ENCODE results near the gene PRTG.
"Not testable (repeated sequence)": the region's sequence is repeated elsewhere in the genome, so short reads cannot be mapped to it uniquely, and the experiment has no call there.

The PRTG gene

DNA sequence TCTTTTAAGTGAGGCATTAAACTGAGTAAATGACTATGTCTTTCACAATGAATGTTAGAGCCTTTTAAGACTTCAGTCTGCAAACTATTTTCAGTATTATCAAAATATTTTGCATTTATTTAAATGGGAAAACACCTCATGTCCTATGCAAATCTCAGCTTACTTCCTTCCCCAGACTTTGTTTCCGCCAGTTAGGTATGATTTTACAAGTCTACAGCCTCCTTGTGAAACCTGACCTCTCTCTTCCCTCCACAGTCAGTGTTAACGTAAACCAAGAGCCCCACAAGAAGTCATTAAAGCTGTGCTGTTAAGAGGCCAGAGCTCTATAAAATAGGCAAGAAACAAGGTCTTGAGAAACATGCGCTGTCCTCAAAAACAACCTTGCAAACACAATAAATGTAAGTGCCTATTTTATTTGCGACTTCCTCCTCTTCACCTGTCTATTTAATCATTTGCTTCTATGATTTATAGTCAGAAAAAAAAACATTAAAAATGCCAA lies 48.3 kb downstream of the PRTG start:
- DNase-seq: no peak

DNA sequence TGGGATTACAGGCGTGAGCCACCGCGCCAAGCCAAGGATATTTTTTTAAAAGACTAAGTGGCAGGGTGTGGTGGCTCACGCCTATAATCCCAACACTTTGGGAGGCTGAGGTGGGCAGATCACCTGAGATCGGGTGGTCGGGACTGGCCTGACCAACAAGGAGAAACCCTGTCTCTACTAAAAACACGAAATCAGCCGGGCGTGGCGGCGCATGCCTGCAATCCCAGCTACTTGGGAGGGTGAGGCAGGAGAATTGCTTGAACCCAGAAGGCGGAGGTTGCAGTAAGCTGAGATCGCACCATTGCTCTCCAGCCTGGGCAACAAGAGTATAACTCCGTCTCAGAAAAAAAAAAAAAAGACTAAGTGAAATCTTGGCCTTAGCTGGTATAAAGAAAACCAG lies 49.8 kb downstream of the PRTG start:
- DNase-seq: not testable (repeated sequence)

DNA sequence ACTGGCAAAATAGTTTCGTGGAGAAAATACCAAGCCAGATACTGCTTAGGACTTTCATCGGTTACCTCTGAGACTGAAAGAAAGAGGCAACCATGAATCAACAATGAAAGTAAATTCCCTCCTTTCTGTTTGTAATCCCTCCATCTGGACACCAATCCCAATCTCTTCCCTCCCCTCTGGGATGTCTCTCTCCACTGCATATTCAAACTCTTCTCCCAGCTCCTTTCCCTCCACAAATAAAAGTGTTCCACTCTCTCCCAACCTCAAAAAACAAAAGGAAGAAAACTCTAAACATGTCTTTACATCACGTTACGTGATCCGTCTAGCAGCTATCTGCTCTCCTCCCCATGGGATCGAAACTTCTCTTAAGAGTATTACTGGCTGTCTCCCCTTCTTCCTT lies 55.2 kb downstream of the PRTG start:
- DNase-seq: no peak

DNA sequence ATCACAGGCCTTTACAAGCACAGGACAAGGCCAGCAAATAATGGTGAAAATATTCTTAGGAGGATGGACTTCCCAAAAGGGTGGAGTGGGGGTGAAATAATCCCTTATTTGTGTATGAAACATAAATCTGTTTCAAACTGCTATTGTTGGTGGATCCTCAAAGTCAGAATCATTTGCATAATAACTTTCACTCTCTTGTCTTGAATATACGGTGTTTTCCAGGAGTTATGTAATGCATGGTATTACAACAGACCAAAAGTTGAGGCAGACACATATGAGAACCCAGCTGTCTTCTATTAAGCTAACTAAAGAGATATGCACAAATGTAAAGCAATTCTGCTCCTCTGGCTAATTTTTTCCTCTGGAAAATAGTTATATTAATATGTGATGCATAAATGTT lies 57.7 kb downstream of the PRTG start:
- no peak for DNase-seq

DNA sequence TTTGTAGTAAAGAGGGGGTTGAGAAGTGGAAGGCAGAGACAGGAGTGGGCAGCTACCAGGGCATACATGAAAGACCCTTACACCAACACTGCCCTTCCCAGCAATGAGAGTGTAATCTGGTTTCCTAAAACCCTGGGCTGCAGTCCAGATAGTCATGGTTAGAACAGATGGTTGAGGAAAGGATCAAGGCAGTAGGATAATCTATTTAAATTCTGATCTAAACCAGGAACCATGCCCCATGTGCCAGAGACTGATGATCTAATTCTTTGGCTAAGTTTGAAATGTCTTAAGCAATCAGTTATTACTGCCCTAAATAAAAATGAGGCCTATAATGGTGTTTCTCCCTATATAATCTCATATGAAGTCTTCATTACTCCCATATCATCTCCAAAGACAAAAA lies 59.6 kb downstream of the PRTG start:
- no peak for DNase-seq

DNA sequence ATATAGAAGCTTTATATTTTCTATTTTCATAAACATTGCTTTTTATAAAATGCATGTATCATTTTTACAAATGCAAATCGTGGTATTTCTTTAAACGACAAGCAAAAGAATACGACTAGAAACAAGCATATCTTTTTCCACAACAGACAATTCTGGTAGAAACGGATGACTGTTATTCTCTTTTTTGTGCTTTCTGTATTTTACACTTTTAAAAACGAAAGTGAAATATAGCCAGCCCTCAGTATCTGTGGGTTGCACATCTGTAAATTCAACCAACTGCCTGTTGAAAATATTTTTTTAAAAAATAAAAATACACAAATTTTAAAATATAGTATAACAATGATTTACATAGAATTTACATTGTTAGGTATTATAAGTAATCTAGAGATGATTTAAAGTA lies 61.3 kb downstream of the PRTG start:
- no peak for DNase-seq

DNA sequence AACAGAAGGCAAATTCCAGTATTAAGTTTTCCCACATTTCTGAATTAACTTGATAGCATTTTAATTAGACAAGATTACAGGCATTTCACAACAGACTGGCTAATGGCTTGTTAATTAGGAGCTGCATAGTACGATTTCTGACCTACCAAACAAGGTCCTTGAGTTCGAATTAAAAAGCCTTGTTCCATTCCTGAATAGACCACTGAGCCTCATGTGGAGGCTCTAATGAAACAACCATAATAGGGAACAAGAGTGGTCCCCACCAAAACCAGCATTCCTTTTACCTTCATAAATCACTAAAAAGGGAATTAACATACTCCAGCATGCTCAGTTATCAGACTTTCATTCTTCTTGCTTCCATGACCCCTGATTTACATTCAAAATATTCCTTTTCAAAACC lies 66.4 kb downstream of the PRTG start:
- no peak for DNase-seq

DNA sequence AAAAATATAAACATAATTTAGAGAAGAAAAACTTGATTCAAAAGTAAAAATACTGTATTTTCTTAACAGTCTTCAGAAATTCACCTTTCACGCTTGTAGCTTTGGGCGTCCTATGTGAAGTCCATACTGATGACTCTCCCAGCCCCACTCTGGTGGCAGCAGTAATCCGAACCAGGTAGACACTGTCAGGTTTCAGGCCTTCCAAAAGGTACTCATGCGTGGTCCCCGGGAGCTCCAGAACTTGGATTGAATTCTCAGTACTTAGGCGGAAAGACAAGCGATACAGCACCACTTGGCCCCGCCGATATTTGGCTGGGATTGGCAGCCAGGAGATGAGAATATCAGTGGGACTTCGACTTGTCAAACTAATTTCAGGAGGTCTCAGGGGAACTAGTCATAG lies 69.7 kb downstream of the PRTG start:
- no peak for DNase-seq

DNA sequence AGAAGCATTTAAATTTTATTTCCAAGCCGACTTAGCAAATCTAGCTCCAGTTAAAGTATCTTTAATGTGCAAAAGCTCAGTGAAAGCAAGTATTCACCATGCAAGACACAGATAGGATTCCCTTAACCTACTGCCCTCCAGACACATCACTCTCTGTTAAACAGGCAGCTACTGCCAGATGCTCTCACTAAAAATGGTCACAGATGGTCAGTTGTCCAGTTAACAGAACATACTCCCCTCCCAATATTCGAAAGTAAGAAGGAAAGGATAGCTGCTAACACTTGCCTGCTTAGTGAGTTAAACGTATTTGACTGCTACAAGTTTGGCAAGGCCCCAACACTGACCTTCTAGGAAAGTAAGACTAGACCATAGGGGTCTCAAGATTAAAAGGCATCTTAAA lies 73.7 kb downstream of the PRTG start:
- no peak for DNase-seq

DNA sequence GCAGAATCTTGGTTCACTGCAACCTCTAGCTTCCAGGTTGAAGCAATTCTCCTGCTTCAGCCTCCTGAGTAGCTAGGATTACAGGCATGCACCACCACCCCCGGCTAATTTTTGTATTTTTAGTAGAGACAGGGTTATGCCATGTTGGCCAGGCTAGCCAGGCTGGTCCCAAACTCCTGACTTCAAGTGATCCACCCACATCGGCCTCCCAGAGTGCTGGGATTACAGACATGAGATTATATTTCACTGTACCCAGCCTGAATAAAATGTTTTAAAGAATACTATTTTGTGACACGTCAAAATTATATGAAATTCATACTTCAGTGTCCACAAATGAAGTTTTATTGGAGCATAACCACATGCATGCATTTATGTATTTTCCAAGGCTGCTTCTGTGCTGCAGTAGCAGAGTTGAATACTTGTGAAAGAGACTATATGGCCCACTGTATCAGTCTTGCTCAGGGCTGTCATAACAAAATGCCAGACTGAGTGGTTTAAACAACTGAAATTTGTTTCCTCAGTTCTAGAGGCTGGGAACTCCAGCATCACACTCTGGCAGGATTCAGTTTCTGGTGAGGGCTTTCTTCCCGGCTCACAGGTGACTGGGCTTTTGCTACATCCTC lies 77.2 kb downstream of the PRTG start:
- no peak for DNase-seq

DNA sequence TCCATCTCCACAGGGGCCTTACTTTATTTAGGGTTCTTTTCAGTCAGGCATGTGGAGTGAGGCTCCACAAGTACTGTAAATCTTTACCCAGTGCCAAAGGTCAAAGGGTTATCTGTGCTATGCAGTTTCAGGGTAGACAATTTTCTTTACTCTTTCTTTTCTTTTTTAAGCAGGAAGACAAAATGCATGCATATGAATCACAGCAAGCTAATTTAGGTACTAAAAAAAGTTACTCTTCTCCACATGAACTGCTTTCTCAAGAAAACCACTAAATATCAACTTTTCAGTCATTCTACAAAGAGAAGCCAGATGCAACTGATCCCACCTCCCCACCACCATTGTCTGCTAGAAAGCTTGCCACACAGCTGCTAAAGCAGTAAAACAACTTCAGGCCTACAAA lies 81.5 kb downstream of the PRTG start:
- no peak for DNase-seq

DNA sequence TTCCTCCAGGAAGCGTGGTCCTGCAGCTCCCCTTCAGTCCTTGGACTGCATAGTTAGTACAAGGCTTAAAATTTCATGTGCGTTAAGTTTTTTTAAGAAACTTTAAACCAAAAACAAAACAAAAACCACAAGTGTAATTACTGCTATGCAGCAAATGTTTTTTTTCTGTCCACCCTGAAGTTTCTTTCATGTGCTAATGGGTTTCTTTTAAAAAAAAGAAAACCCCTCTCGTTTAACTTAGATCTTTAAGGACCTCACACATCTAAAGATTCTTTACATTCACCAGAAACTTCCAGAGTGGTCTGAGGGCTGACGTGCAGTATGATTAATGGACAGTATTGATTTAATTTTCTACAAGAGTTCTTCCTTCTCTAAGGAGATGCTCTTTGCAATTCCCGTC lies 82.8 kb downstream of the PRTG start:
- no peak for DNase-seq

DNA sequence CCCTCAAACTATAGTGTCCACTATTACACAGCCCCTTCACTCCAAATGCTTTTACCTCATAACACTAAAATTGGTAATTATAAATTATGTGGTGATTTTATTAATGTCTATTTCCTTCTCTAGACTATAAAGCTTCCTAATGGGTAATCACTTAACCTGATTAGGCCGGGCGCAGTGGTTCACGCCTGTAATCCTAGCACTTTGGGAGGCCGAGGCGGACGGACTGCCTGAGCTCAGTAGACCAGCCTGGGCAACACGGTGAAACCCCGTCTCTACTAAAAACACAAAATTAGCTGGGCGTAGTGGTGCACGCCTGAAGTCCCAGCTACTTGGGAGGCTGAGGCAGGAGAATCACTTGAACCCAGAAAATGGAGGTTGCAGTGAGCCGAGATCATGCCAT lies 83.5 kb downstream of the PRTG start:
- DNase-seq: no peak

DNA sequence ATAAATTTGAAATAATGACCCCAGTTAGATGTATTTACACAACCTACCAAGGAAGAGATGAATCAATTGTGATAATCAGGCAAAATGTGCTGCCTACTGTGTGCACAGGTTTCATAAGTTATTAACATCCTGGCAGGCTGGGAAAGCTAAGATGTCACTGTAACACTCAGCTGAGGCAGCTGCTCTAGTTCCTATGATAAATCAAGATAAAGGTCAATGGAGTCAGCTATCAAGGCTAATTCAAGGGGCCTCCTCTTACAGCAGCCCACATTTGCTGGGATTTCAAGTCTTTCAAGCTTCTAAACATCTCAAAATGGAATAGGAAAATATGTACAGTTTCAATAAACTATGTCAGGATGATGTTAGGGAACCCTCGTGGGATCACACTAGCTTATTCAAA lies 84.1 kb downstream of the PRTG start:
- no peak for DNase-seq

DNA sequence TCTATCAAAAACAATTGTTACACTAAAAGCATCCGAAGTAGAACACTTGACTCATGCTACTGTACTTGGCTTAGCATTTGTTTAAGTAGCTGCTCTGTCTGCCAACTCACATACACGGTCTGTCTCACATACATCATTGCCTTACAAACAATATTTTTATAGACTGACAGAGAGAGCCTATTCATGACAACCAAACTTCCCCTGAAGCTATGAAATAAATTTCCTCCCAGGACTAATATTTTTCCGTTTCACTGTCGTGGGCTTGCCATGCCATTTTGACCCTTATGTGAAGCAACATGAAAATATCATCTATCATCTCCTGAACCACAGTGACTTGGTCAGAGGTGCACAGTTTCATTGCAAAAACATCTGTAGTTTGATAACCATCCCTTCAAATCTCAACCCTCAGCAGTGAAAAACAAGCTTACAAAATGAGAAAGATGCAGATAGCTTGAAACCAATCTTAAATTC lies 88.4 kb downstream of the PRTG start:
- DNase-seq: no peak

DNA sequence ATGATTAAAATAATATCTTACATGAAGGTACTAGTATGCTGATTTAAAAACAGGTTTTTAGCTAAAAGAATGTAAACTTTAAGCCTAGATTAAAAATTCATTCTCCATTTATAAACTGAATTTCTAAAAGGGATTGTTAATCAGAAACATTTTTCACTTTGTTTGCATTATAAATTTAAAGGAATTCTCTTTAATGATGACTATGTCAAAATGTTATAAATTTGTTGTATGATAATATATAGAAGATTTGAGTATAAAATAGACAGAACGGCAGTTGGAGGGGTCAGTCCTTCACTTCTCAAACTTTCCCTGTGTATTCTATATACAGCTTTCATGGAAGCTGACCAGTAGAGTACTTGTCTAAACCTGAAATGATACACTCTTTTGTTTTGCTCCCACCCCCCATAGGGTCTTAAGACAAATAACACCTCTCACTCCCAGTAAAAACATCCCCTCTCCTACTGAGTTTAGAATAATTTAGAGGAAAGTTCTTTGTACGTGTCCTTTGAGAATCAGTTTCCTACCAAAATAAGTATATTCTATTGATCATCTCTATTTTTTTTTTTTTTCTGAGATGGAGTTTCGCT lies 90.0 kb downstream of the PRTG start:
- no peak for DNase-seq

DNA sequence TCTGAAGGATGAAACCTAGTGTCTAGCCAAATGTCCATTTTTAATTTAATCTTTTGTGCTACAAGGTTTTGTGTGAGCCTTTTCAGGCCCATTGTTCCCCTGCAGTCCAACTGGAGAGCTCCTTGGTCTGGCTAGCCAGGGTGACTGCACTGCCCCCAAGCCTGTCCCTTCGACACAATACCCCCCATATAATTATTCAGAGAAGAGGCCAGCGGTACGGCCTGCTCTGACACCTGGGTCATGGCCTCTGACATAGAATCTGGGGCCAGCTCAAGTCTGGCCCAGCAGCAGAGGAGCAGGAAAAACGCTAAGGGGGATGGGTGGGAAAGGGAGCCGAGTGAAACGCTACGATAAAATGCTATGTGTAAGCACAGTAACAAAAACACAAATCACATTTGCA lies 90.6 kb downstream of the PRTG start:
- no peak for DNase-seq

DNA sequence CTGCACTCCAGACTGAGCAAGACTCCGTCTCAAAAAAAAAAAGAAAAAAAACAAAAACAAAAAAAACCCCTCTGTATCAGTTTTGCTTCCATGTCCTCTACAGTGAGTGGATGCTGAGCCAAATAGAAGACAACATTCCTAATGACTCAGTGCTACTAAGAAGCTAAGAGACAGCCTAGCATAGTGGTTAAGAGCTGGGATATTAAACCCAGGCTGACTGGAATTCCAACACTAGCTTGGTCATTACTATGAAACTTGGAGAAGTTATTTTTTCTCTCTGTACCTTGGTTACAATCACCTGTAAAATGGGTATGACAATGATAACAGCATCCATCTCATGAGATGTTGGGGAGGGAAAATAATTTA lies 93.9 kb downstream of the PRTG start:
- DNase-seq: no peak

DNA sequence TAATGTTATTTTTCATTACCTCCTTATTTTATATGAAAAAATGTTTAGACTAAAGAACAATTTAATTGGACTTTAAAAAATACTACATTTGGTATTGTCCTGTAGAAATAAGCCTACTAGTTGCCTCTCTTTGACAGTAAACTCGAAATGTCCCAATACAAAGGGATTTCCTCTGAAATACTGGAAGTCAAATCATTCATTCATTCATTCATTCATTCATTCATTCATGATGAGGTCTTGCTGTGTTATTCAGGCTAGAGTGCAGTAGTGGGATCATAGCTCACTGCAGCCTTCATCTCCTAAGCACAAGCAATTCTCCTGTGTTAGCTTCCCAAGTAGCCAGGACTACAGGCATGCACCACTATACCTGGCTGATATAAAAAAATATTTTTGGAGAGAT lies 104.2 kb downstream of the PRTG start:
- no peak for DNase-seq

DNA sequence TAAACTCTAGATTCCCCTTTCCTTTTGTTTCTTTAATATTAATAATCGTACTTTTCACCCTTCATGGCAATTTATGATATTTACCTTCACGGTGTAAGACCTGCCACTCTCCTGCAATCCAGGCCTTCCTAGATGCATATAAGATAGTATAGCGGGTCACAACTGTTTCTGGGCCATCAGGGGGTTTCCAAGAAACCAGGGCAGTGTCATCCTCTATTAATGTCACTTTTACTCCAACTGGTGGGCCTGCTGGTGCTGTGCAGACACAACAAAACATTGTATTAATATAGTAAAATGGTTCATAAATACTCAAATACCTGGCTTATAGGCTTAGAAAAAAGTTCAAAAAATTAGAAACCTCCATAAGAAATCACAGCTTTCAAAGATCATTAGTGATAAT lies 105.9 kb downstream of the PRTG start:
- no peak for DNase-seq

DNA sequence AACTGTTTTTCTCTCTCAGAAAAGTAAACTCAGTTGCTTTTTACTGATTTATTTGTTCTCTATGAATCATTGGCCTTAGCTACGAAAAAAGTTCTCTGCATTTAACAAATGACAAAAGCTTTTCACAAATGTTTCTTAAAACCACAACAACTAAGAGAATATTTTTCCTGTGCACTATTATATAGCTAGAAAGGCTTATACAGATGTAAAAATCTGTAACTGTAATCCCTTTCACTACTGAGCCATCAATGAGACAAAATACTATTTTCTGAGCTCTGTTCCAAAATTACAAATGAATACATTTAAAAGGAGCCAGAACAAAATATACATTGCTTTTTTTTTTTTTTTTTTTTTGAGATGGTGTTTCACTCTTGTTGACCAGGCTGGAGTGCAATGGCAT lies 109.2 kb downstream of the PRTG start:
- DNase-seq: no peak

DNA sequence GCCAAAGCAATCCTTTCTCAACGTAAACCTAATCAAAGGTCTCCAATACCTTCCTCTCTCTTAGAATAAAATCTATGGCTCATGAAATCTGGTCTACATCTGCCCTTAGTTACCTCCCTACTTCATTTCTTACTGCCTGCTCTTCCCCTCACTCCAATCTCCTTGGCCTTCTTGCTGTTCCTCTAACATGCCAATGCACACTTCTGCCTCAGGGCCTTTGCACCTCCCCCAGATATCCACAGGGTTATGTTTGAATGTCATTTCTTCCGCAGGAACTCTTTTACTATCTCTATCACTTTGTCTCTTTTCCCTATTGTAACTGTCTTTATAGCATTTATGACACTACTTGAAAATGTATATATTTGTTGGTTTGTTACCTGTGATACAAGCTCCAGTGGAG lies 110.5 kb downstream of the PRTG start:
- DNase-seq: no peak

DNA sequence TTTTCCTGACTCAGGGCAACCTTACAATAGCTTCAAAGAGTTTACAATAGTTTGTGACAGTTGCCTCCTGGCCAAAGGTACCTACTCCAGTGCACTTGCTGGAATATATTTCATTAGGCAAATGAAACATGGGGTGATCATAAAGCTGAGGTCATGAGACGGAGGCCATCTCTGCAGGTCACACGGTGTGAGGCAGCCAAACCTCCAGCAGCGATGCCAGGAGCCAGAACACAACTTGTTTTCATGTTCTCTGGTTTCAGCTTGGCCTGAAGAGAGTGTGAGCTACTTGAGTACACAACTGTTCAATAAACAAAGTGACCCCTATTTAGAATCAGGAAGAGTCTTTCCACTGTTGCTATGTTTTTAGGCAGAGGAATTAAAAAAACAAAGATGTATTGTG lies 112.1 kb downstream of the PRTG start:
- no peak for DNase-seq

DNA sequence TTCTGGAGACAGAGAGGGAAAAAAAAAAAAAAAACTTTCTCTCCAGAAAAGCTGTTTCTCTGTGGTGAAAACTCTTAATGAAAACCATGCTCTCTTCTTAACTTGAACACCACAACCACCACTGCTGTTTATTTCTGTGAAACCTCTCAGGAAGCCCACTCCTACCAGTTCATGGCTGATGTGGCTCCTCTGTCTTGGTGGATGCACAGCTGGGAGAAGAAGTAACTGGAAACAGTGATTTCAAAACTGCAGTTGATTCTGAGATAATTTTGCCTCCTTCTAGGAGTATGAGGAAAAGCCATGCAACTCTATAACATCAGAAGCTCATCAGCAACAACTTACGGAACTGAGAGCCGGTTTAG lies 114.6 kb downstream of the PRTG start:
- no peak for DNase-seq

DNA sequence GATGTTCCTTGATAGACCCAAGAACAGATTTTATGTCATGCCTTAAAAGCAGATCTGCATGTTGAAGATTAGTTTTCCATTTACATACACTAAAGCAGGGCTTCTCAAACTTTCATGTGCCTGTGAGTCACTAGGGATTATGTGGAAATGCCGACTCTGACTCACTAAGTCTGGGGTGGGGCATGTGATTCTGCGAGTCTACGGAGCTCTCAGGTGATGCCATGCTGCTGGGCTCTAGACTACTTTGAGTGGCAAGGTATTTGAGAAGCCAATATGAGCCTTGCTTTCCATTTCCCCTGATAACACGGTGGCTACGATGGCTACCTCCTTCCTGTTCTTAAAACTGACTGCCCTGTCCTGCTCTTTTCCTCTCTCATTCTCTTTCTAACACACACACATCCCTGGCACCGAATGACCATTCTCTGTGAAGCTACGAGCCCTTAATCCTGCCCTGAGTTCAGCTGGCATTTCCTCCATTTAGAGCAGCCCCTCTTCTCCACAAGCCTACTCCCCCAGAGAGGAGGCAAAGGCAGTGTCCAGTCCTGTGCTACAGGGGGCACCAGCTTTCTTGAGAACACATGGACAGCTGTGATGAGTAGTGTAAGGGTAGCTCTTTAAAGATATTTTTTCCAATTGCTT lies 115.1 kb downstream of the PRTG start:
- no peak for DNase-seq

Measured in effector CD4-positive, alpha-beta T cell (primary cell).